Keratinocyte (primary cell): Measurements from ENCODE around the gene SOX30.

Experiments
- CTCF ChIP-seq, 3 experiments: IDR thresholded peaks in 1 of 3; conservative IDR thresholded peaks in 1 of 3; optimal IDR thresholded peaks in 1 of 3; 2 replicates in 2 of 3; 3 replicates in 1 of 3; pipeline versions ENCODE3 to v1.5.1; 2011; ENCODE audit warnings: low read length in 3 of 3, mild to moderate bottlenecking in 3 of 3, moderate library complexity in 2 of 3, control low read depth in 1 of 3, inconsistent platforms in 1 of 3; ENCODE audit not compliant: insufficient read depth in 2 of 3; ENCODE audit errors: extremely low read depth in 1 of 3
- EZH2 ChIP-seq: IDR thresholded peaks from one replicate; pipeline ENCODE4 v1.6.1; 2012; ENCODE audit warnings: inconsistent platforms, mild to moderate bottlenecking, low read length, moderate library complexity

- no peak for TF ChIP-seq CTCF (optimal IDR thresholded peaks at IDR 0.05 in 1 of 3, IDR thresholded peaks at IDR 0.05 in 1 of 3, conservative IDR thresholded peaks at IDR 0.05 in 1 of 3; ENCODE audit: extremely low read depth in 1 of 3, insufficient read depth in 2 of 3, low read length in 3 of 3)
- TF ChIP-seq EZH2: no peak
Measured at GRCh38 chr5:157624144-157624543, 28.1 kb downstream of the SOX30 start.
